Common myeloid progenitor, CD34-positive (primary cell): ENCODE measurements around the gene STAC3.
A peak's percentile ranks its signal among the peaks of the same experiment; 100 is the strongest.

Experiments used
- CTCF ChIA-PET: fragments of 350-600 bp; sonication (Branson Sonifier 250); formaldehyde crosslinking; loops from one replicate; lab custom pipeline; 2021; ENCODE audit warnings: antibody characterized with exemption; lab: Charles Lee
- POLR2A ChIA-PET: fragments of 350-600 bp; sonication (Branson Sonifier 250); formaldehyde crosslinking; loops from one replicate; lab custom pipeline; 2021; ENCODE audit warnings: antibody characterized with exemption; lab: Charles Lee
- DNase-seq, 3 donors: peaks; one replicate each; pipeline versions ENCODE4 v3.0.0 to v3.0.0-alpha.2; 2013
- H3K27ac ChIP-seq, 2 experiments: 1 replicate in 1 of 2; 2 replicates in 1 of 2; pipeline ENCODE4 v1.7.0; 2013; ENCODE audit warnings: inconsistent platforms in 2 of 2, low read length in 2 of 2, mild to moderate bottlenecking in 2 of 2, low read depth in 1 of 2, moderate library complexity in 1 of 2; ENCODE audit not compliant: severe bottlenecking in 2 of 2, insufficient read depth in 1 of 2, poor library complexity in 1 of 2
- H3K27me3 ChIP-seq, 5 experiments: replicated peaks in 2 of 5; 1 replicate in 3 of 5; 2 replicates in 2 of 5; pipeline versions ENCODE4 v1.6.1 to v1.7.0; 2013; ENCODE audit warnings: low read length in 4 of 5, mild to moderate bottlenecking in 2 of 5, moderate library complexity in 2 of 5, inconsistent platforms in 1 of 5; ENCODE audit not compliant: insufficient read depth in 5 of 5, control insufficient read depth in 4 of 5
- H3K36me3 ChIP-seq, 4 experiments: 1 replicate in 2 of 4; 2 replicates in 2 of 4; pipeline versions ENCODE4 v1.6.1 to v1.7.0; 2013; ENCODE audit warnings: low read length in 3 of 4, control low read depth in 1 of 4, mild to moderate bottlenecking in 1 of 4; ENCODE audit not compliant: control insufficient read depth in 4 of 4, insufficient read depth in 4 of 4
- H3K4me1 ChIP-seq, 4 experiments: 1 replicate in 3 of 4; 2 replicates in 1 of 4; pipeline versions ENCODE4 v1.6.1 to v1.7.1; 2013; ENCODE audit warnings: low read length in 3 of 4, mild to moderate bottlenecking in 3 of 4, control low read depth in 1 of 4, inconsistent platforms in 1 of 4, moderate library complexity in 1 of 4; ENCODE audit not compliant: control insufficient read depth in 4 of 4, insufficient read depth in 4 of 4; ENCODE audit errors: control extremely low read depth in 1 of 4
- H3K4me3 ChIP-seq, 7 experiments: 1 replicate in 4 of 7; 2 replicates in 3 of 7; pipeline versions ENCODE4 v1.5.1 to v1.7.0; 2013; ENCODE audit warnings: mild to moderate bottlenecking in 7 of 7, low read length in 6 of 7, moderate library complexity in 6 of 7, inconsistent platforms in 2 of 7, low read depth in 2 of 7, control low read depth in 1 of 7; ENCODE audit not compliant: insufficient read depth in 4 of 7, control insufficient read depth in 1 of 7; ENCODE audit errors: extremely low read depth in 1 of 7
- H3K9me3 ChIP-seq, 5 experiments: 1 replicate in 4 of 5; 2 replicates in 1 of 5; pipeline versions ENCODE4 v1.6.1 to v1.7.1; 2013; ENCODE audit warnings: low read length in 4 of 5, mild to moderate bottlenecking in 2 of 5, inconsistent platforms in 1 of 5, low read depth in 1 of 5, moderate library complexity in 1 of 5; ENCODE audit not compliant: control insufficient read depth in 4 of 5, insufficient read depth in 2 of 5; ENCODE audit errors: control extremely low read depth in 1 of 5
- WGBS: methylation state at CpG from one replicate; pipeline ENCODE4 v1.1.5; 2013; ENCODE audit not compliant: insufficient coverage; 5-methylcytosine and 5-hydroxymethylcytosine counted together

Gene STAC3

GRCh38 chr12:57215668-57216013, 35.3 kb downstream of the STAC3 start:
- Histone ChIP-seq H3K4me3 (no peak overlapping the region), H3K4me1 (peaks cover 0 to 22% (median 13%) of the 10 kb centered on the region in 4 experiments), H3K27me3 (peaks cover 9 to 72% (median 51%) of the 10 kb centered on the region in 5 experiments), H3K27ac (no peak overlapping the region), H3K36me3 (no peaks in the 10 kb centered on the region), H3K9me3 (no peaks in the 10 kb centered on the region)
- peak in 1 of 3 donors; percentile 48 for DNase-seq
- ChIA-PET POLR2A (interaction anchor here (1.1 kb wide), 1 partner anchor 27 kb away, joined by 3 read pairs; no protein-coding TSS in a partner anchor), CTCF (interaction anchor here (6.7 to 8.4 kb wide), 2 partner anchors 13 to 28 kb away, joined by 170 to 236 read pairs; partner anchors contain the start of genes SHMT2 and STAC3)
- WGBS: 6% methylated on average over 7 of the region's 7 CpGs

GRCh38 chr12:57215065-57215464, 35.9 kb downstream of the STAC3 start:
- H3K4me1 ChIP-seq: peaks cover 0 to 22% (median 13%) of the 10 kb centered on the region in 4 experiments
- 43% methylated on average over 9 of the region's 11 CpGs for WGBS
- POLR2A ChIA-PET: interaction anchor here (1.1 kb wide), 1 partner anchor 28 kb away, joined by 3 read pairs; no protein-coding TSS in a partner anchor

GRCh38 chr12:57214398-57214781, 36.6 kb downstream of the STAC3 start:
- H3K4me3 ChIP-seq: no peak overlapping the region
- no peaks in the 10 kb centered on the region for H3K9me3 ChIP-seq
- no peak overlapping the region for H3K27ac ChIP-seq
- CTCF ChIA-PET: interaction anchor here (0.7 to 8.4 kb wide), 16 partner anchors 14 to 238 kb away, joined by 3 to 236 read pairs (median 5); partner anchors contain the start of genes SHMT2 and STAC3
- POLR2A ChIA-PET: no interaction called here
- no peaks in the 10 kb centered on the region for H3K36me3 ChIP-seq
- DNase-seq: peak; percentile 60 to 81 (median 74)
- H3K4me1 ChIP-seq: peaks cover 0 to 20% (median 13%) of the 10 kb centered on the region in 4 experiments
- WGBS: 4% methylated on average over 12 of the region's 14 CpGs
- peaks cover 9 to 59% (median 44%) of the 10 kb centered on the region in 5 experiments for H3K27me3 ChIP-seq

More at GRCh38 chr12:57215065-57215464, 35.9 kb downstream of the STAC3 start:
- CTCF ChIA-PET: interaction anchor here (0.7 to 8.4 kb wide), 9 partner anchors 13 to 237 kb away, joined by 3 to 236 read pairs (median 5); partner anchors contain the start of genes SHMT2 and STAC3
- no peaks in the 10 kb centered on the region for H3K9me3 ChIP-seq
- H3K27me3 ChIP-seq: peaks cover 9 to 66% (median 49%) of the 10 kb centered on the region in 5 experiments
- no peaks in the 10 kb centered on the region for H3K36me3 ChIP-seq
- no peak for DNase-seq
- no peak overlapping the region for H3K4me3 ChIP-seq
- H3K27ac ChIP-seq: no peak overlapping the region

- no peak overlapping the region for H3K27ac ChIP-seq
- ChIA-PET POLR2A (no interaction called here), CTCF (interaction anchor here (0.6 to 8.4 kb wide), 18 partner anchors 14 to 239 kb away, joined by 3 to 236 read pairs (median 4); partner anchors contain the start of genes SHMT2 and STAC3)
- H3K4me1 ChIP-seq: peaks cover 0 to 20% (median 13%) of the 10 kb centered on the region in 4 experiments
- H3K4me3 ChIP-seq: no peak overlapping the region
- DNase-seq: no peak
- H3K9me3 ChIP-seq: no peaks in the 10 kb centered on the region
- peaks cover 9 to 54% (median 41%) of the 10 kb centered on the region in 5 experiments for H3K27me3 ChIP-seq
- 55% methylated on average over 4 of the region's 4 CpGs for WGBS
- H3K36me3 ChIP-seq: no peaks in the 10 kb centered on the region
Observed at GRCh38 chr12:57213763-57214397, 37.1 kb downstream of the STAC3 start.

GRCh38 chr12:57213058-57213715, 37.8 kb downstream of the STAC3 start:
- H3K4me3 ChIP-seq: no peak overlapping the region
- 0% methylated on average over 8 of the region's 16 CpGs for whole genome bisulfite sequencing
- no peaks in the 10 kb centered on the region for H3K36me3 ChIP-seq
- H3K27me3 ChIP-seq: peaks cover 9 to 47% (median 35%) of the 10 kb centered on the region in 5 experiments
- DNase-seq: peak; percentile 84 to 89 (median 87)
- ChIA-PET POLR2A (interaction anchor here (0.6 kb wide), 1 partner anchor 35 kb away, joined by 3 read pairs; no protein-coding TSS in a partner anchor), CTCF (interaction anchor here (0.6 to 8.4 kb wide), 14 partner anchors 14 to 166 kb away, joined by 3 to 236 read pairs (median 4); partner anchors contain the start of genes SHMT2 and STAC3)
- peaks cover 0 to 20% (median 13%) of the 10 kb centered on the region in 4 experiments for H3K4me1 ChIP-seq
- no peak overlapping the region for H3K27ac ChIP-seq
- H3K9me3 ChIP-seq: no peaks in the 10 kb centered on the region

GRCh38 chr12:57212701-57213057, 38.3 kb downstream of the STAC3 start:
- Histone ChIP-seq H3K9me3 (no peaks in the 10 kb centered on the region), H3K27ac (no peak overlapping the region), H3K4me3 (no peak overlapping the region), H3K4me1 (peaks cover 0 to 20% (median 13%) of the 10 kb centered on the region in 4 experiments), H3K27me3 (peaks cover 9 to 42% (median 32%) of the 10 kb centered on the region in 5 experiments), H3K36me3 (no peaks in the 10 kb centered on the region)
- ChIA-PET POLR2A (interaction anchor here (0.6 kb wide), 1 partner anchor 35 kb away, joined by 3 read pairs; no protein-coding TSS in a partner anchor), CTCF (interaction anchor here (0.8 to 8.4 kb wide), 5 partner anchors 14 to 31 kb away, joined by 3 to 236 read pairs (median 7); partner anchors contain the start of genes SHMT2 and STAC3)
- WGBS: 93% methylated on average over 4 of the region's 7 CpGs
- no peak for DNase-seq
